GM23338 (cell line): ENCODE results near the gene TMEM247. TPM values are rescaled to one million over a fixed set of nuclear protein-coding genes. Genes with fewer than 3 reads are reported as not detected.

ENCODE experiments used
- ATAC-seq: fragments of 200-7000 bp; cut with Tn5 transposase; 3 replicates; pipeline ENCODE4 v1.9.1; 2020
- DNase-seq: peaks from one replicate; pipeline ENCODE4 v3.0.0-alpha.2; 2015; ENCODE audit warnings: low spot score
- H2AFZ ChIP-seq: fragments of 200-600 bp; sonication (generic); 2 replicates; pipeline ENCODE4 v1.8.0; 2016; ENCODE audit warnings: antibody characterized with exemption, mild to moderate bottlenecking, moderate library complexity
- H3F3A ChIP-seq: fragments of 200-600 bp; sonication (generic); replicated peaks from 2 replicates; pipeline ENCODE4 v1.8.0; 2017; ENCODE audit warnings: antibody characterized with exemption, mixed run types, low read depth
- H3K27ac ChIP-seq: fragments of 200-600 bp; sonication (generic); 2 replicates; pipeline ENCODE4 v1.6.1; 2016; ENCODE audit warnings: low read depth
- H3K27me3 ChIP-seq: fragments of 200-600 bp; sonication (generic); 2 replicates; pipeline ENCODE4 v1.8.0; 2016; ENCODE audit warnings: mild to moderate bottlenecking, mixed run types, moderate library complexity; ENCODE audit not compliant: insufficient read depth
- H3K36me3 ChIP-seq: fragments of 200-600 bp; sonication (generic); 2 replicates; pipeline ENCODE4 v1.8.0; 2016; ENCODE audit warnings: mild to moderate bottlenecking; ENCODE audit not compliant: insufficient read depth
- H3K4me1 ChIP-seq: fragments of 200-600 bp; sonication (generic); 2 replicates; pipeline ENCODE4 v1.8.0; 2016; ENCODE audit warnings: mild to moderate bottlenecking, moderate library complexity; ENCODE audit not compliant: insufficient read depth
- H3K4me2 ChIP-seq: fragments of 200-600 bp; sonication (generic); 2 replicates; pipeline ENCODE4 v1.7.1; 2017; ENCODE audit warnings: mixed run types
- H3K4me3 ChIP-seq: fragments of 200-600 bp; sonication (generic); 2 replicates; pipeline ENCODE4 v1.6.1; 2016; ENCODE audit warnings: mixed run types
- H3K79me2 ChIP-seq: fragments of 200-600 bp; sonication (generic); replicated peaks from 2 replicates; pipeline ENCODE4 v1.8.0; 2017; ENCODE audit warnings: mild to moderate bottlenecking; ENCODE audit not compliant: insufficient read depth
- H3K9me2 ChIP-seq: fragments of 200-600 bp; sonication (generic); 2 replicates; pipeline ENCODE4 v1.8.0; 2017; ENCODE audit not compliant: insufficient read depth
- H4K20me1 ChIP-seq: fragments of 200-600 bp; sonication (generic); replicated peaks from 2 replicates; pipeline ENCODE4 v1.8.0; 2017; ENCODE audit warnings: mild to moderate bottlenecking; ENCODE audit not compliant: insufficient read depth
- H3K27ac Mint-ChIP-seq: 2 replicates; pipeline ENCODE4 v1.8.0; 2020; ENCODE audit warnings: inconsistent platforms, mild to moderate bottlenecking, moderate library complexity, mixed read lengths
- H3K27me3 Mint-ChIP-seq: 3 replicates; pipeline ENCODE4 v1.8.0; 2022; ENCODE audit warnings: low read depth, mild to moderate bottlenecking, moderate library complexity, mixed read lengths, inconsistent platforms; ENCODE audit not compliant: insufficient read depth, poor library complexity
- H3K36me3 Mint-ChIP-seq: 3 replicates; pipeline ENCODE4 v1.8.0; 2021; ENCODE audit warnings: low read depth, mild to moderate bottlenecking, inconsistent platforms, moderate library complexity, mixed read lengths
- H3K4me1 Mint-ChIP-seq: 3 replicates; pipeline ENCODE4 v1.8.0; 2020; ENCODE audit warnings: mild to moderate bottlenecking, inconsistent platforms, mixed read lengths
- H3K4me3 Mint-ChIP-seq: 3 replicates; pipeline ENCODE4 v1.8.0; 2021; ENCODE audit warnings: moderate library complexity, mild to moderate bottlenecking, inconsistent platforms, mixed read lengths
- H3K9me3 Mint-ChIP-seq: 3 replicates; pipeline ENCODE4 v1.8.0; 2020; ENCODE audit warnings: moderate library complexity, mild to moderate bottlenecking, inconsistent platforms, mixed read lengths
- EZH2 ChIP-seq: fragments of 200-600 bp; sonication (generic); IDR thresholded peaks from one replicate; pipeline ENCODE4 v1.8.0; 2017; ENCODE audit warnings: antibody characterized with exemption, mild to moderate bottlenecking, low read depth; ENCODE audit not compliant: unreplicated experiment
- EZH2phosphoT487 ChIP-seq: fragments of 200-600 bp; sonication (generic); IDR thresholded peaks from one replicate; pipeline ENCODE4 v1.8.1; 2018; ENCODE audit warnings: antibody characterized with exemption; ENCODE audit not compliant: unreplicated experiment
- JUNB ChIP-seq: IDR thresholded peaks from one replicate; pipeline ENCODE4 v1.6.1; 2016; ENCODE audit warnings: antibody characterized with exemption; ENCODE audit not compliant: unreplicated experiment
- NANOG ChIP-seq: IDR thresholded peaks from 2 replicates; pipeline ENCODE4 v1.6.1; 2016; ENCODE audit warnings: antibody characterized with exemption, borderline replicate concordance
- POLR2AphosphoS5 ChIP-seq: IDR thresholded peaks from 2 replicates; pipeline ENCODE4 v1.6.1; 2016; ENCODE audit warnings: antibody characterized with exemption, low read depth
- STAT1 ChIP-seq: IDR thresholded peaks from one replicate; pipeline ENCODE4 v1.6.1; 2016; ENCODE audit warnings: antibody characterized with exemption; ENCODE audit not compliant: unreplicated experiment
- ZNF114 ChIP-seq: fragments of 250-450 bp; sonication (Bioruptor Pico); IDR thresholded peaks from 2 replicates; pipeline ENCODE4 v1.5.0; 2020; ENCODE audit warnings: mild to moderate bottlenecking, moderate library complexity
- ZNF331 ChIP-seq: fragments of 250-450 bp; sonication (Bioruptor Pico); IDR thresholded peaks from 2 replicates; pipeline ENCODE4 v1.5.0; 2020; ENCODE audit warnings: low read depth, mild to moderate bottlenecking, moderate library complexity
- polyA plus RNA-seq: library from polyadenylated mRNA; unstranded; fragments of >200 nt; fragmentation: Nextera tagmentation; extraction: Ambion mirVana; gene quantifications from 2 replicates; pipeline ENCODE4 v1.2.1, GENCODE V29; 2016
- total RNA-seq: library from RNA; depleted of rRNA; stranded (reverse); fragments of >200 nt; shearing (Covaris generic); gene quantifications from 2 replicates; pipeline ENCODE4 v1.2.3, GENCODE V29; 2014
- TF ChIP-seq, protein P1 (sequence below), 2 experiments: fragments of 200-600 bp in 1 of 2; sonication (generic) in 1 of 2; conservative IDR thresholded peaks; 2 replicates each; pipeline versions ENCODE4 v1.5.1 to v1.6.1; 2016 to 2017; ENCODE audit warnings: antibody characterized with exemption in 2 of 2, low read depth in 2 of 2, mild to moderate bottlenecking in 2 of 2, moderate library complexity in 1 of 2

The TMEM247 gene
- total and polyA plus RNA-seq, 2 experiments from 2014 or later, result not detected

DNA sequence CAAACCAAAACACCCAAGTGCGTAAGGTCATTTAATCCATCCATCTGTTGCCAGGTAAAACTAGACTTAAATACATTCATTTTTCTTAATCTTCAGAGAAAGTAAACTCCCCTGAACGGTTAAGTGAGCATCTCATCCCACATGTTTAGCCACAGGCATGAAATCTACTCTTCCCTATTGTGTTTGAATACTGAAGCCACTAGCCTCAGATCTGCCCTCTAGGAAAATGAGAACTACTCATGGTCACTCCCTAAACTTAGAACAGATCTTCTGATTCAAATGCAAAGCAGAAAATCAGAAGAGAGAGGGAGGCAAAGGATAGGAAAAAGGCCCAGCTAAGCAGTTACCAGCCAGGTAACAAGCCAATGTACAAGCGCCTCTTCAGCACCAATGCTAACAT lies 7.1 kb downstream of the TMEM247 start:
- ATAC-seq (no peak), DNase-seq (no peak)
- no peak overlapping the region for H3K27ac Mint-ChIP-seq
- Histone ChIP-seq H3K36me3 (no peaks in the 10 kb centered on the region), H3K4me1 (peaks cover 13% of the 10 kb centered on the region), H3K9me2 (no peaks in the 10 kb centered on the region), H3K27me3 (no peaks in the 10 kb centered on the region), H3K79me2 (no peaks in the 10 kb centered on the region), H4K20me1 (no peaks in the 10 kb centered on the region), H3K4me2 (no peak overlapping the region), H3K4me3 (no peak overlapping the region), H3F3A (no peaks in the 10 kb centered on the region), H2AFZ (no peak overlapping the region), H3K27ac (no peak overlapping the region)
- H3K36me3 Mint-ChIP-seq, result no peaks in the 10 kb centered on the region
- peaks cover 18% of the 10 kb centered on the region for H3K4me1 Mint-ChIP-seq
- H3K4me3 Mint-ChIP-seq, result no peak overlapping the region
- H3K27me3 Mint-ChIP-seq, result peaks cover 3% of the 10 kb centered on the region
- H3K9me3 Mint-ChIP-seq, result no peaks in the 10 kb centered on the region; the same call in 2 of the 3 replicates
- no peak for TF ChIP-seq ZNF331 (CRISPR knock-in tag)
- no peak for TF ChIP-seq POLR2AphosphoS5
- TF ChIP-seq STAT1, result no peak
- TF ChIP-seq NANOG, result no peak
- no peak for TF ChIP-seq EZH2phosphoT487
- no peak for TF ChIP-seq EZH2
- TF ChIP-seq ZNF114 (CRISPR knock-in tag), result no peak
- TF ChIP-seq, protein P1, sequence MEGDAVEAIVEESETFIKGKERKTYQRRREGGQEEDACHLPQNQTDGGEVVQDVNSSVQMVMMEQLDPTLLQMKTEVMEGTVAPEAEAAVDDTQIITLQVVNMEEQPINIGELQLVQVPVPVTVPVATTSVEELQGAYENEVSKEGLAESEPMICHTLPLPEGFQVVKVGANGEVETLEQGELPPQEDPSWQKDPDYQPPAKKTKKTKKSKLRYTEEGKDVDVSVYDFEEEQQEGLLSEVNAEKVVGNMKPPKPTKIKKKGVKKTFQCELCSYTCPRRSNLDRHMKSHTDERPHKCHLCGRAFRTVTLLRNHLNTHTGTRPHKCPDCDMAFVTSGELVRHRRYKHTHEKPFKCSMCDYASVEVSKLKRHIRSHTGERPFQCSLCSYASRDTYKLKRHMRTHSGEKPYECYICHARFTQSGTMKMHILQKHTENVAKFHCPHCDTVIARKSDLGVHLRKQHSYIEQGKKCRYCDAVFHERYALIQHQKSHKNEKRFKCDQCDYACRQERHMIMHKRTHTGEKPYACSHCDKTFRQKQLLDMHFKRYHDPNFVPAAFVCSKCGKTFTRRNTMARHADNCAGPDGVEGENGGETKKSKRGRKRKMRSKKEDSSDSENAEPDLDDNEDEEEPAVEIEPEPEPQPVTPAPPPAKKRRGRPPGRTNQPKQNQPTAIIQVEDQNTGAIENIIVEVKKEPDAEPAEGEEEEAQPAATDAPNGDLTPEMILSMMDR (conservative IDR thresholded peaks at IDR 0.05; ENCODE audit: low read depth in 2 of 2), result no peak
- no peak for TF ChIP-seq JUNB

DNA sequence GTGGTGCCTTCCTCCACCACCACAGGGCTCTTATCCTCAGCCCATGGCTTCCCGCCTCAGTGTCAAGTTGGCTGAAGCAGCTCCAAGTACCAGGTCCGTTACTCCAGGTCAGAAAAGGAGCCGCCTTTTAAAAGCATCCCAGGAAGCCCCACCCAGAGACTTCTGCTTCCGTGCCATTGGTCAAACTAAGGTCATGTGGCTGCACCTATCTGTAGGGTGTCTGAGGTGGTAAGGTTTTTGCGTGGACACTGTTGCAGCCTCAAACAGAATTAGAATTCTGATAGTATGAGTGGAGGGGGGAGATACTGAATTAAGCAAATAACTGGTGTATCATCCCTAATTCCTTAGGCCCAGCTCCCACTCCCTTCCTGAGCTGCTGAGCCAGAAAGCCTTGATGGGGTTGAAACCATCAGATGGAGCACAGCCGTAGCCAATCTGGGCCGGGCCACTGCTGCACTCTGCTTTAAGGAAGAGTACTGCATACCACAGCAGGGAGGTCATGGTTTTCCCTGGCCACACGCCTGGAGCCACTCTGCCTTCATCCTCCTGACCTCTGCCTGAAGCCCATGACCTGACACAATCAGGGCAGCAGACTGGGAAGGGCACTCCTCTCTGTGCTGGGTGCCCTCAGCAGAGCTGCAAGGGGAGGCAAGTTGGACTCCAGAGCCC lies 8.4 kb downstream of the TMEM247 start:
- DNase-seq (peak; percentile 14), ATAC-seq (peak; percentile 30)
- Mint-ChIP-seq H3K4me1 (peaks cover 18% of the 10 kb centered on the region), H3K36me3 (no peaks in the 10 kb centered on the region), H3K27me3 (peaks cover 3% of the 10 kb centered on the region), H3K9me3 (no peaks in the 10 kb centered on the region; the same call in 2 of the 3 replicates), H3K27ac (no peak overlapping the region), H3K4me3 (no peak overlapping the region)
- no peak overlapping the region for H3K4me3 ChIP-seq
- H3K36me3 ChIP-seq, result no peaks in the 10 kb centered on the region
- H3K4me2 ChIP-seq, result no peak overlapping the region
- H3K27ac ChIP-seq, result no peak overlapping the region
- TF ChIP-seq JUNB (no peak), STAT1 (no peak), EZH2phosphoT487 (no peak), EZH2 (no peak)
- H3K27me3 ChIP-seq, result no peaks in the 10 kb centered on the region
- H3F3A ChIP-seq, result no peaks in the 10 kb centered on the region
- H2AFZ ChIP-seq, result 0 out of 2 replicates have a peak overlapping the region, but pooled peaks have one; percentile 32
- no peaks in the 10 kb centered on the region for H3K79me2 ChIP-seq
- no peaks in the 10 kb centered on the region for H3K9me2 ChIP-seq
- H4K20me1 ChIP-seq, result no peaks in the 10 kb centered on the region
- peaks cover 13% of the 10 kb centered on the region for H3K4me1 ChIP-seq
